C4-2B (cell line): Measurements from ENCODE around the gene C1QTNF6.

Experiments used
- CTCF ChIP-seq: fragments of 450-650 bp; conservative IDR thresholded peaks from 2 replicates; pipeline ENCODE4 v1.5.1; 2017; ENCODE audit warnings: mild to moderate bottlenecking
- ZFX ChIP-seq: fragments of 450-650 bp; IDR thresholded peaks from 2 replicates; pipeline ENCODE4 v1.6.1; 2017

- peak; percentile 73; the same call in 1 of the 2 replicates for TF ChIP-seq CTCF
- TF ChIP-seq ZFX = no peak; the same call in 1 of the 2 replicates
These were observed 11.7 kb upstream of the C1QTNF6 start for GRCh38 chr22:37199760-37200108.
